Lung (tissue), 16 donors: Measurements from ENCODE around the gene PIM1. TPM values are rescaled to one million over a fixed set of nuclear protein-coding genes. Genes with fewer than 3 reads are reported as not detected.

Experiments used
- ATAC-seq: fragments of 200-7000 bp; cut with Tn5 transposase; one replicate; pipeline ENCODE4 v1.9.1; 2020; ENCODE audit warnings: moderate number of reproducible peaks; ENCODE audit not compliant: insufficient read depth, low FRiP score
- DNase-seq, 3 donors: peaks; one replicate each; pipeline ENCODE4 v3.0.0-alpha.2; 2013 to 2017
- H3K27ac ChIP-seq, 2 donors: one replicate each; pipeline ENCODE4 v1.5.1; 2013; ENCODE audit warnings: mild to moderate bottlenecking in 2 of 2, moderate library complexity in 2 of 2, control low read depth in 1 of 2, inconsistent platforms in 1 of 2, low read depth in 1 of 2, low read length in 1 of 2
- H3K27me3 ChIP-seq, 3 donors: one replicate each; pipeline ENCODE4 v1.5.1; 2013; ENCODE audit warnings: low read length in 2 of 3; ENCODE audit not compliant: control insufficient read depth in 3 of 3, insufficient read depth in 3 of 3
- H3K36me3 ChIP-seq, 4 donors: one replicate each; pipeline ENCODE4 v1.5.1; 2013; ENCODE audit warnings: low read length in 4 of 4, mild to moderate bottlenecking in 1 of 4, moderate library complexity in 1 of 4; ENCODE audit not compliant: control insufficient read depth in 4 of 4, insufficient read depth in 4 of 4
- H3K4me1 ChIP-seq, 5 donors: one replicate each; pipeline ENCODE4 v1.5.1; 2013; ENCODE audit warnings: low read length in 5 of 5, mild to moderate bottlenecking in 2 of 5, moderate library complexity in 1 of 5; ENCODE audit not compliant: control insufficient read depth in 5 of 5, insufficient read depth in 5 of 5
- H3K4me3 ChIP-seq: one replicate; pipeline ENCODE4 v1.5.1; 2013; ENCODE audit warnings: mild to moderate bottlenecking, control low read depth, moderate library complexity
- H3K9ac ChIP-seq, 2 donors: one replicate each; pipeline ENCODE4 v1.5.1; 2013; ENCODE audit warnings: low read length in 2 of 2, control low read depth in 1 of 2; ENCODE audit not compliant: insufficient read depth in 1 of 2
- H3K9me3 ChIP-seq, 4 donors: one replicate each; pipeline ENCODE4 v1.5.1; 2013; ENCODE audit warnings: low read length in 3 of 4, mild to moderate bottlenecking in 1 of 4, moderate library complexity in 1 of 4; ENCODE audit not compliant: control insufficient read depth in 4 of 4, insufficient read depth in 3 of 4
- CTCF ChIP-seq: IDR thresholded peaks from 2 replicates; pipeline ENCODE4 v1.5.1; 2012; ENCODE audit warnings: mild to moderate bottlenecking; ENCODE audit errors: control extremely low read depth, extremely low read depth
- WGBS, 2 donors: extraction: QIAGEN DNeasy Blood & Tissue Kit; methylation state at CpG; one replicate each; pipeline ENCODE4 v1.1.7; 2013; 5-methylcytosine and 5-hydroxymethylcytosine counted together
- long read RNA-seq, 5 donors: transcript quantifications; one replicate each; lab custom pipeline, GENCODE V29; 2026
- polyA plus RNA-seq, 2 donors: library from polyadenylated mRNA; stranded (reverse); fragments of 200-250 nt; gene quantifications; one replicate each; pipeline ENCODE4 v1.2.1, GENCODE V29; 2013
- total RNA-seq, 2 donors: library from RNA; depleted of rRNA in 1 of 2; stranded (reverse); fragments of >200 nt in 1 of 2; gene quantifications; one replicate each; pipeline ENCODE4 v1.2.1, GENCODE V29; 2014 to 2021
- donor health status: control.
- donor health status: control.
- donor health status: Bipolar disorder and iron deficiency.
- donor health status: healthy.
- donor health status: DM: yes; HTN: yes; CAD: no.

Gene PIM1
- total RNA-seq: 10 to 100 TPM; 43.2 to 56.2 TPM
- polyA plus RNA-seq: 100 to 1,000 TPM in 1 of 2 donors, 10 to 100 TPM in 1; 47.7 to 108 TPM
- long read RNA-seq, donor 1, transcript PIM1-201 (6 exons, 2,650 nt): major isoform, 8 of 8 reads
- long read RNA-seq, donor 1, partial matches to known transcripts: 0 of 8 reads
- long read RNA-seq, donor 1, other reads (novel, unspliced or antisense): 0 of 8 reads
- long read RNA-seq, donor 2, partial matches to known transcripts: 0 of 2 reads
- long read RNA-seq, donor 2, other reads (novel, unspliced or antisense): 0 of 2 reads
- long read RNA-seq, donor 3, transcript PIM1-201 (6 exons, 2,650 nt): major isoform, 7 of 7 reads
- long read RNA-seq, donor 3, partial matches to known transcripts: 0 of 7 reads
- long read RNA-seq, donor 3, other reads (novel, unspliced or antisense): 0 of 7 reads
- long read RNA-seq, donor 4, partial matches to known transcripts: 0 of 1 reads
- long read RNA-seq, donor 4, other reads (novel, unspliced or antisense): 0 of 1 reads
- long read RNA-seq, donor 5, transcript PIM1-201 (6 exons, 2,650 nt): major isoform, 9 of 16 reads
- long read RNA-seq, donor 5, partial matches to known transcripts: 7 of 16 reads
- long read RNA-seq, donor 5, other reads (novel, unspliced or antisense): 0 of 16 reads

DNA sequence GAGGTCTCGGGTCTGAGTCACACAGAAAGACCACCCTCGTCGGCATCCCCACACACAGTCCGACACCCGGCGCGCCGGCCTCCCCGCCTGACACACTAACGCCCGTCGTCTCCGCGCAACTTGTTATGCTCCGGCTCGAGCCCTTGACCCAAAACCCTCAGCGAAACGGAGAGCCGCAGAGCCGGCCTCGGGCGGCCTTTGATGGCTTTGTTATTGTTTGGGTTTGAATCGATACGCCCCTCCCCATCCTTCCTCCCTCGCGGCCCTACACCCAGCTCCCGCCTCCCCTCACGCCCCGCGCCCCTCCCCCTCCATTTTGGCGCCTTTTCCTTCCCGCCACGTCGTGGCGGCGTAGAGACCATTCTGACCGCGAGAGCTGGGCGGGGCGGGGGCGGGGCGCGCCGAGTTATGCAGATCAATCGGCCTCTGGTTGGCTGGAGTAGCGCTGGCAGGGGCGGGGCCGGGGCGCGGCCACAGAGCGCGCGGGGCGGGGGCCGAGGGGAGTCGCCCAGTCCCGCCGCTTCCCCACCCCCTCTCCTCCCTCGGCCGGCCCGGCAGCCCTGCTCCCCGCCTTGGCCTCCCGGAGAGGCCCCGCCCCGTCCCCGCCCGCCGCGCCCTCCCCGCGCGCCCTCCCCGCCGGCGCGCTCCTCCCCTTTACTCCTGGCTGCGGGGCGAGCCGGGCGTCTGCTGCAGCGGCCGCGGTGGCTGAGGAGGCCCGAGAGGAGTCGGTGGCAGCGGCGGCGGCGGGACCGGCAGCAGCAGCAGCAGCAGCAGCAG is at the start of gene PIM1:
Gene PIM1, plus strand, starts transcription at position 657 of the 777 bp plus-strand sequence. CDS start 424 bp downstream, outside the sequence.
- Histone ChIP-seq H3K4me1 (peaks cover 4 to 28% (median 5%) of the 10 kb centered on the region in 5 donors), H3K4me3 (peak within 1 kb of the TSS; percentile 99), H3K9me3 (no peaks in the 10 kb centered on the region), H3K27me3 (no peaks in the 10 kb centered on the region), H3K36me3 (peaks cover 3 to 19% (median 17%) of the 10 kb centered on the region in 4 donors), H3K27ac (peak within 1 kb of the TSS; percentile 96 to 99), H3K9ac (peak within 1 kb of the TSS; percentile 58 to 81)
- ATAC-seq (peak; percentile 93), DNase-seq (peak; percentile 99 to 100 (median 99))
- WGBS, 2 donors: 0 to 1% methylated on average over 65 to 88 of the region's 90 CpGs
- TF ChIP-seq CTCF: no peak

- TF ChIP-seq CTCF: no peak
- Histone ChIP-seq H3K9me3 (no peaks in the 10 kb centered on the region), H3K9ac (no peak overlapping the region), H3K27ac (no peak overlapping the region), H3K27me3 (no peaks in the 10 kb centered on the region), H3K4me3 (no peak overlapping the region), H3K36me3 (no peaks in the 10 kb centered on the region), H3K4me1 (peaks cover 0 to 11% (median 5%) of the 10 kb centered on the region in 5 donors)
- DNase-seq (no peak), ATAC-seq (no peak)
- WGBS, 2 donors: 94 to 96% methylated on average over 4 of the region's 4 CpGs
Observed at GRCh38 chr6:37121556-37121955, 48.4 kb upstream of the PIM1 start.

- TF ChIP-seq CTCF: no peak
- Histone ChIP-seq H3K4me3 (no peak overlapping the region), H3K27me3 (no peaks in the 10 kb centered on the region), H3K9ac (no peak overlapping the region), H3K27ac (no peak overlapping the region), H3K4me1 (peaks cover 0 to 13% (median 5%) of the 10 kb centered on the region in 5 donors), H3K36me3 (no peaks in the 10 kb centered on the region), H3K9me3 (no peaks in the 10 kb centered on the region)
- WGBS, 2 donors: 98% methylated on average over 5 of the region's 5 CpGs
- no peak for ATAC-seq
- DNase-seq: no peak
Observed at GRCh38 chr6:37122861-37123260, 47.1 kb upstream of the PIM1 start.
